NCI-H1092 (cell line): ENCODE data around the gene TTC33.
"Not testable (repeated sequence)": the region's sequence is repeated elsewhere in the genome, so short reads cannot be mapped to it uniquely, and the experiment has no call there.

ENCODE experiments used
- DNase-seq: peaks from one replicate; lab custom pipeline; 2025; lab: John Stamatoyannopoulos, UW

The TTC33 gene

DNA sequence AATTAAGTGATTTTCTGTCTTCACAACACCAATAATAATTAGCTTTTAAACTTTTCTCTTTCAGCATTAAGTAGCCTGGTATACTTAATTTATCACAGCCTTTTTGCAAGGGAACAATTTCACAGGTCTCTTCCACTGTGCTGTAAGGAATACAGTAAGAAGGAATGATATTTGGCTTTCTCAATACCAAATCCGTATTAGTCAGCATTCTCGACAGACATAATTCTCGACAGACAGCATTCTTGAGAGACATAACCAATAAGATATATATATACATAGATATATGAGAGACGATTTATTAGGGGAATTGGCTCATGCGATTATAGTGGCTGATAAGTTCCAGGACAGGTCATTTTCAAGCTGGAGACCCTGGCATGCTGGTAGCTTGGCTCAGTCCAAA, 24.4 kb upstream of the TTC33 start:
- DNase-seq, result no peak

DNA sequence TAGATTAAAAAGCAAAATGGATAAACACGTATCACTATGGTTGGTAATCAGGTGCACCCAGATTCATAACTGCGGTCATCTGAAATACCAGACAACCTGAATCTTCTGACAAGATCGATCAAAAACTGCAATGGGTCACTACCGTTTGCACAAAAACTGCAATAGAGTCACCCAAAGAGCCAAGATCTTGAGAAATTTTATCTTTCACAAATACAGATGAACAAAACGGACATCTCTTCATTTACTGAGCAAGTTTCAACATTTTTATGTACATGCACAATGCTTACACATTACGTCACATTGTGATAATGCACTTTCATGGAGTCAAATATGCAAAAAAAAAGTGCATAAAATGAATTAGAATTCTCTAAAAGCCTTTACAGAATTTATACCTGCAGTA, 23.8 kb upstream of the TTC33 start:
- no peak for DNase-seq

DNA sequence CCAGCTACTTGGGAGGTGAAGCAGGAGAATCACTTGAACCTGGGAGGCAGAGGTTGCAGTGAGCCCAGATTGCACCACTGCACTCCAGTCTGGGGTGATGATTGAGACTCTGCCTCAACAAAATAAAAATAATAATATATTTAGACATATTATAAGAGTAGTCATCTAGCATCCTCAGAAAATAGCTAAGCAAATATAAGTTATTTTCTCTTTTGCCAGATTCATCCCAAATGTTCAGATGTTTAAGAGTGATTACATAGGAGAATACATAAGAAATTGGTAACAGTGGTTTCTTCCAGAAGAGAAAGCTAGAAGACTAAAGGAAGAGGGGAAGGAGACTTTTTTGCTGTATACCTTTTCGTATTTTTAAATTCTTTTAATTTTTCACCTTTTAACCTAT, 22.4 kb upstream of the TTC33 start:
- no peak for DNase-seq

DNA sequence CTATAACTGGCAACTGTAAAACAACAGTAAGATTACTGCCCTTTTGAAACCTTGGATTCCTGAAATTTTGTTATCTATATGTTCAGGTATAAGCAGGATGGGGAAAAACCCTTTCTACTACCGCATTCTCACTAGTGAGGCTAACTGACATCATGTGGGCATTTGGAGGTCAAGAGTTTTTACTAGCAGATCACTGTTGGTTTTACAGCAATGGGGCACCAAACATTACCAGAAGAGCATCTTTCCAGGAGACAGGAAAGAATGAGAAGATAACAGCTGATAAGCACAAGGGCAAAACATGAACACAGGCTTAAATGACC, 20.9 kb upstream of the TTC33 start:
- DNase-seq, result no peak

DNA sequence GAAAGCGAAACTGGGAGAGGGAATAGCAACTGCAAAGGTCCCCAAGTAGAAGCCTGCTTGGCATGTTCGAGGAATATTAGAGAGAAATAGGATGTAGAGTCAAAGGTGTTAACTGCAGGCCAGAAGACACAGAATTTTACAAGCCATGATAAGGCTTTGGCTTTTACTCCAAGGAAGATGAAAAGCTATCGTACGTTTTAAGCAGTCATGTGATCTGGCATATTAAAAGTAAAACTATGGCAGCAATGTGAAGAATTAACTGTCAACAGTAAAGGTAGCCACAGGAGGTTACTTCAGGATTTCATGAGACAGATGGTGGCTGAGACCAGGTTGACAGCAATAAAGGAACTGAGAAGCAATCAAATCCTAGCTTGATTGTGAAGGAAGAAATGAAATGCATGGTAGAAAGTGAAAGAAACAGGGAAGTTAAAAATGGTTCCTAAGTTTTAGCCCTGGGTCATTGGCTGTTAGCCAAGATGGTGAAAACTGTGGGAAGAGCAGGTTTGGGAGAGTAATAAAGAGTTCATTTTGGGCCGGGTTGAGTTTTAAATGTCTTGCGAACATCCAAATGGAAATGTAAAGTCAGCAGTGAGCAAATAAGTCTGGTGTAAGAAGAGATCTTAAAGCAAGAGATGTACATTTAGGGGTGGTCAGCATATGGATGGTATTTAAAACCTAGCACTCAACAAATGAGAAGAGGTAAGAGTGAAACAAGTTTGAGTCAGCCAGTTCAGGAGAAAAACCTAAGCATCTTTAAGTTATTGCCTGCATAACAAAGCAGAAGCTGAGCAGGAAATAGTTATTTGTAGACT, 20.3 kb upstream of the TTC33 start:
- no peak for DNase-seq

DNA sequence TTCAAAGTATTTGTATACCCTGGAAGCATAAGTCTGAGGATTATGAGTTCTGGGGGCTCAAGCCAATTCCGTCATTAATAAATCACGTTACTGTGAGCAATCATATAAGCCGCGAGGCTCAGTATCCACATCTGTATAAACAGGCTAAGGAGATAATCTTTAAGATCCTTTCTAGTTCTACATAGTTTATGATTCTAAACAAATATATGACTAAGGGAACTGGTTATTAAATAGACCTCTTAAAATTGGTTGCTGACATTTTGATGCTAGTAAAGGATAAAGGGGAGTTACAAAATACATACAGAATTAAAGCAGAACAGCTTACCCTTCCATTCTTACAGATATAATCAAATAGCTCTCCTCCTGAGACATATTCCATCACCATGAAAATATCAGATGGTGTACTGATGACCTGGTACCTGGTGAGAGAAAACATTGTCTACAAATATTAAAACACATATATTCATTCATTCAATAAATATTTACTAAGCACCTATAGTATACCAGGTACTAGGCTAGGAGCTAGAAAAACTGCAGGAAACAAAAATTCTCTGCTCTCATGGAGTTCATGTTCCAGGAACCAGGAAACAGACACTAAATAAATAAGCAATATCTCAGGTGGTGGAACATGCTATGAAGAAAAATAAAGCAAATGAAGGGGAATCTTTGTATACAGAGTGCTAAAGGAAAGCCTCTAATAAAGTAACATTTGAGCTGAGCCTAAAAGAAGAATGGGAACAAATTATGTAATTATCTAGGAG, 19.5 kb upstream of the TTC33 start:
- no peak for DNase-seq

DNA sequence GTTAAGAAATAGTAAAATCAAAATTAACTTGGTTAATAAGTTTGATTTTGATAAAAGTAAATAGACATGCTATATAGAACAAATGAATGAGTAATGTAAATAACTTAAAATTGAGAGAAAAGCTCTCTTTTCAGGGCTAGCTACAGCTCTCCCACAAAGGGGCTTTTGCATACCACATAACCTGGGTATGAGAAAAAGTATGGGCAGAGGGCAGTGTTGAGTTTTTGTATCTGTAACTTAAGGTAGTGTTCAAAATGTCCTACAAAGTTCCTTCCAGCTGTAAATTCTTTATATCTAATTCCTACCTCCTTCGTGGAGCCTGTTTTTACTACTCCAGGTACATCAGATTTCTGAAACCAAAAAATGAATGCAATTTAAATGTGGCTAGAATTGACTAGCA, 18.9 kb upstream of the TTC33 start:
- no peak for DNase-seq

DNA sequence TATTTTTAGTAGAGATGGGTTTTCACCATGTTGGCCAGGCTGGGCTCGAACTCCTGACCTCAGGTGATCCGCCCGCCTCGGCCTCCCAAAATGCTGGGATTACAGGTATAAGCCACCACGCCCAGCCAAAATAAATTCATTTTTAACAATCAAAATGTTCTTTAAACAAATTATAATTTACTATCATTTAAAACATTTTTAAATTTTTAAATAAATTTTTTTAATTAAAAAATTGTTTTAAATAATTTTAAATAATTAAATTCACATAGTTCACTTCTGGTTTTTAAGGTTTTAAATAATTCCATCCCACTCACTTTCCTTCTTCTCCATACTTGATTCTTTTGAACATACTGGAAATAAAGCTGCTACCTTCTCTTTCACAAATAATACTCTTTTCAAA, 15.0 kb upstream of the TTC33 start:
- no peak for DNase-seq

DNA sequence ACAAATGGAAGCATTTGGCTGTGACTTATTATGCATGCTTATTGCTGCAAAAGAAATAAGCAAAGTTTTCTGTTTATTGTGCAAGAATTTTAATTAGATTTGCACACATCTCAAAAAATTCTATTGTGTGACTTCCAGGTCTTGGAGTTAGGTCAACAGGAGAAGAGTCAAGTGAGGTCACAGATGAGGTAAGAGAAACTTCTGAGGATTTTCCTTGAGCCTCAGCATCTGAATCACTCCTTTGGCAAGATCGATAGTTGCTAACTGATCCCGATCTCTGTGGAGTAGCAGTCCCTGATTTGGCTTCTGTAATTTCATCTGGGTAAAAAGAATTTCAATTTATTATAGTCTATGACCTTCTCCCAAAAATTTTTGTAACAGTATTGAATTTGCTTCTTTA, 6.9 kb upstream of the TTC33 start:
- no peak for DNase-seq

DNA sequence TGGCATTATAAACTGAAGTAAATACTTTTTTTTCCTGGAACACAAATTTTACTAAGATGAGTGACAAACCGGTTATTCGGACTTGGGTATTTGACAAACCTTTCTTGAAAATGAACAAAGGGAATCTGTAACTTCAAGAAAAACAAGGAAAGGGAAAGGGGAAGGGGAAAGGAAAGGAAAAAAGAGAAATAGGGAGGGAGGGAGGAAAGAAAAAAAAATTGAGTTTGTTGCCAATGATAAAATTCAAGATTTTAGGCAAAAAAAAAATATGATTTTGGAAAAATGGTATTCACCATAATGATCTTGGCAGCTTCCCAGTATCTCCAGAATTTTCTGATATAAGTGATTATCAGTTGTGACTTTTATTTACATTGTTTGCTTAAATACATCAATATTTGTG, 1.6 kb upstream of the TTC33 start:
- no peak for DNase-seq

DNA sequence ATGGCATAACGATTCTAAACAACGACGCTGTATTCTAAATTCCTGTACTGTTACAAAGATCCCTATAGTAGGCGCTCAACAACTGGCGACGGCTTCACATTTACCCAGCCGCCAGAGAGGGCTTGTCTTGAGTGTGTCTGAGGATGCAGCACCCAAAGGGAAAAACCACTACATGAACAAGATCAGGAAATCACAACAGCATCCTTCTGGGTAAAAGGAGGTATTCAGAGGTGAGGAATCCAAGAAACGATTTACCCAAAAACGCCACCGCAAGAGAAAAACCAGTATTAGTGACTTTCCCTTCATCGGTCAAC, 711 bp downstream of the TTC33 start:
- DNase-seq, result peak; percentile 22

DNA sequence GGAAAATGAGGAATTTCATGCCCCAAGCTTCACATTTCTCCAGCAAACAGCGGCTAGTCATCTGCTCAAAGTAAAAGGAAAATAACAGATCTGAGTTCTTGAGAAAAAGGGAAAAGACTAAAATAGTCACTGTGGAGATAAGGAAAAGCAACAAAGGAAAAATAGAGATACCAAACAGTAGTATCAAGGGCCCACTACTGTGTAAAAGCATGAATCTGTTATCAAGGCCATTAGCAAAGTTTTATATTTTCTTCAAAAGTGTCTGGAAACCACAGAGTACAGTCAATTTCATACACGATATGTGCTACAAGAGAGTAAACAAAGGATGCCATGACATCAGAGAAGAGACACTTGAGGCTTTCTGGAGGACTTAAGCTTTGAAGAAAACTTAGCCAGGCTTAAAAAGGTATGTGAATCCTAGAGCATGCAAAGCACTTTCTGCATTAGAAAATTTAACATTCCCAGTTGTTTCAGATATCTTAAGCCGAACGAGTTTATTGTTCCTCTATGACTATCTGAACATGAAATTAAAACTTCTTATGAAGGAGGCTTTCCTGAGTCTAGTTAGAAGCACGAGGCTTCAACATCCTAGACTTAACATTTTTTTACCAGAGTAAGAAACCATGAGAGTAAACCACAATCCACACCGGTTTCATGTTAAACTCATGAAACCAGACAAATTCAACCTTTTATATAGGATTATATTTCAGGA, 1.2 kb downstream of the TTC33 start:
- no peak for DNase-seq

DNA sequence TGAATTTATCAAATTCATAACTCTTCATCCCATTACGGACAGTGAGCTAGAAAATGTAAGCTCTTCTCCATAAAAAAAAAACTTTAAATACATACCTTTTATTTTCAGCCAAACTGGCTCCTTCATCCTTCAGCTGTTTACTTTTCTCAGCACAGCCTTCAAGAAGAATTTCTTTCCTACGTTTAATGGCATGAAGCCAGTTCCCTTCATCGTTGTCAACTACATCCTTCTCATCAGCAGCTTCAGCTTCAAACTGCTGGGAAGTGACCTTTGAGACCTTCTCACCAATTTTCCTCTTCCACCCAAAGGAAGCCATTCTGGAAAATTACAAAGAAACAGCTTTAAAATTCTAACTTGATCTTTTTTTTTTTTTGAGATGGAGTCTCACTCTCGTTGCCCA, 9.1 kb downstream of the TTC33 start:
- DNase-seq, result no peak

DNA sequence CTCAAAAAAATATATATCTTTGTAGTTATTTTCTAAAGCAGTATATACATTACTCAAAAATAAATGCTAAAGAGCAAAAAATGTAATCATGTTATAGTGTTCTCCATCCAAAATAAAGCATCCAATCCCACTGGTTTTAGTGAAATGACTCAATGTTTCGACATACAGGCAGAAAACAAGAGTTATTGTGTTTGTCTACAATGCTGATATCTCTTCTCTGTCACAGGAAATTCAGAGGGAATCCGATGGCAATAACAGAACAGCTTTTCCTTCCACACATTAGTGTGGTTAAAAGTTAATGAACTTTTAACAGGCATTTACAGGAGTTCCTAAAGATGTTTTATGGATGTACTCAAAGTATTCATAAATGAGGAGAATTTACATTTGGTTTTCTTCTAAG, 12.0 kb downstream of the TTC33 start:
- no peak for DNase-seq

DNA sequence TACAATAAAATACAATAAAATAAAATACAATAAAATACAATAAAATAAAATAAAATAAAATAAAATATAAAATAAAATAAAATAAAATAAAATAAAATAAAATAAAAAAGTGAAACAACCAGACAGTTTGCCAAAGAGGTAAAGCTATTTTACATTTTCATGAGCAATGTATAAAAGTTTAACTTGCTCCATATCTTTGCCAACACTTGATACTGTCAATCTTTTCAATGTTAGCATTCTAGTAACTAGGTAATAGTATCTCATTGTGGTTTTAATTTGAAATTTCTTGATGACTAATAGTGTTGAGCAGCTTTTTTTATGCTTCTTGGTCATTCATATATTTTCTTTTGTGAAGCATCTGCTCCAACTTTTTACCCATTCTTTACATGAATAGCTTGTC, 17.3 kb downstream of the TTC33 start:
- DNase-seq, result no peak

DNA sequence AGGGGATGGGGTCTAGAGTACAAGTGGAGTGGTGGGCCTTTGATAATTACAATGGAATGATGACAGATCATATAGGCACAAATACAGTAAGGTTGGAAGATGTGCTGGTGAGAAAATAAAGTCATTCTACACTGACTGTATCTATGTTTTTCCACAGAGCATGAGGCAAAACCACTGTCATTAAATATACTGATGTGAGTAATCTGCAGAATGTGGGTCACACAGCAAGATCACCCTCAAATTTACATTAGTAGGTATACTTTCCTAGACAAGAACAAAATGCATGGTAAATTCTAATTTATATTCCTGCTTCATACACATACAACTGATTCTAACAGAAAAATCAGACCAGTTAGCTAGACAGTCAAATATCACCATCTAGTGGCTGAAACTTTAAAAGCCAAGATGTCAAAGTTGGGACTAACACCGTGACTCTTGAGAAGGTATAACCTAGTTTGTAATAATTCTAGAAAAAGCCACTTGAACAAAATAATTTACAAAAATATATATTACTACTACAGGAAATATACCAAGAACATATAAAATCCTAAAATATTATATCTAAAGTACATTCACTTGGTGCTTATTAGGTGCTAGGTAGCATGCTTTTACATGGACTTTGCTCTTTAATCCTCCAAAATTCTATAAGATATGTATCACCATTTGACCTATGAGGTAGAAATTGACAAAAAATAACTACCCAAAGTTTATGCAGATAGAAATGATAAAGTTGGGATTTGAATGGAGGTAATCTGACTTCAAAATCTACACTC, 19.5 kb downstream of the TTC33 start:
- DNase-seq, result peak; percentile 4

DNA sequence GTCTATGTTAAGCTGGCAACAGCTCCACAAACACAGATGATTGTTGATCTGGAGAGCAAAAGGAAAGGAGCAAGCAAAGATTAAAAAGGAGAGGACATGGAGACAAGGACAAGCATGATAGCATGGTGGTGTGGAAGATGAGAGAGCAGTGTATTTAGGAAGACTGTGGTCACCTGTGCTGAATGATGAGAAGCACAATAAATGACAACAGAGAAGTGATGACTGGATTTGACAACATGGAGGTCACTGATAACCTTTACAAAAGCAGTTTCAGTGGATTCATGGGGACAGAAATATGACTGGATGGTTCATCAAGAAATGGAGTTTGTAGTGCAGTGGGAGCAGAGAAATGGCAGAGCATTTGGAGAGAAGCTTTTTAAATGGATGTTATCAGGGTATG, 20.2 kb downstream of the TTC33 start:
- DNase-seq, result no peak

DNA sequence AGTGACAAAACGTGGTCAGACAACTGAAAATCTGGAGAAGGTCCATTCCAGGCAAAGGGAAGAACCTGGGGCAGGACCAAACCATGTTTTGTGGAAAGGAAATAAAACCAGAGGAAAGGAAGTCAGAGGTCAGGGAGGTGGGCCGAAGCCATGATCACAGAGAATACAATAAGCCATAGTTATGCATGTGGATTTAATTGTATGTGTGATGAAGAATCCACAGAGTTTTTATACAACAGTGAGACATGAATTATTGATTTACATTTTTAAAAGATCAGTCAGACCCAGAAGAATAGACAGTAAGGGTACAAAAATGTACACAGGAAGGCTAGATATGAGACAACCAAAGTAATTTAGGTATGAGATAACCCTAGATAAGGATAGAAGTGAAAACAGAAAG, 20.8 kb downstream of the TTC33 start:
- no peak for DNase-seq

DNA sequence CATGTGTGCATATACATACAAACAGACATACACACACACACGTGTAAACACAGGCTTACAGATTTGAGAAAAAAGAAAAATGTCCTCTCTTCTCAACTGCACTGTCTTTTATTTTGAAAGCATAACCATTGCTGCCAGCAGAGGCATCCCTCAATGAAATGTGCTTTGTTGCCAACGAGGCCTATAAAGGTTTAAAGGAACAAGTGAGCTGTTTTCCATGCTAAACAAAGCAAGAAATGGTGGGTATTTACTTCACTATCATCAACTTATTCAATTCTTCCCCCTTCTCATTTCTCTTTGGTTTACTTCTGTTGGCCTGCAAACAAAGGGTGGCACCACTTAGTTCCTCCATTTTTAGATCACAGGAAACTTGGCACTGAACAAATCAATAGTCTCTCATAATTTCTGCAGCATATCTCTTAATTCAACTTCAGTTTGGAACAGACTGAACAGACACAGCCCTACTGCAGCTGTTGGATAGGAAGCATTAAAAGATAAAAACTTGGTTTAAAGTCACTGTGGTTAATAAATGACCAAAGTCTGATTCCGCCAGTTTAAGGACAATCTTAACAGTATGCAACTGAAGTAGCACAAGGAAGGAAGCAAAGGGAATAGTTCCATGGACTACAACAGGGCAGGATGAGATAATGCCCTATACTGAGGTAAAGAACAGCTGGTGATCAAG, 21.7 kb downstream of the TTC33 start:
- no peak for DNase-seq

DNA sequence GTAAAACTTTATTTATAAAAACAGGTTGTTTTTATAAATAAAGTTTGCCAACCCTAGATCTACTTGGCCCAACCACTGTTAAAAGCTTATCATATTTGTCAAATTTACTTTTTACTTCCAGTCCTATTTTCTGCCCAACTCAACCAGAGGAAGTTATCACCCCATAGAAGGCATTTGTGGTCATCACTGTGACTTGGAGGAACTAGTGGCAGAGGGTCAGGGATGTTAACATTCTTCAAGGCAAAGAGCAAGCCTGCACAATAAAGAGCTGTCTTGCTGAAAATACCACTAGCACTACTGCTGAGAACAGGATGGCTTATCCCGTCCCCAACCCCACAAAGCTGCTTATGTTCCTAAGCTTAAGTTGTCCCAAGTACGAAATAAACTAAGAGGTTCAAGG, 22.3 kb downstream of the TTC33 start:
- no peak for DNase-seq

DNA sequence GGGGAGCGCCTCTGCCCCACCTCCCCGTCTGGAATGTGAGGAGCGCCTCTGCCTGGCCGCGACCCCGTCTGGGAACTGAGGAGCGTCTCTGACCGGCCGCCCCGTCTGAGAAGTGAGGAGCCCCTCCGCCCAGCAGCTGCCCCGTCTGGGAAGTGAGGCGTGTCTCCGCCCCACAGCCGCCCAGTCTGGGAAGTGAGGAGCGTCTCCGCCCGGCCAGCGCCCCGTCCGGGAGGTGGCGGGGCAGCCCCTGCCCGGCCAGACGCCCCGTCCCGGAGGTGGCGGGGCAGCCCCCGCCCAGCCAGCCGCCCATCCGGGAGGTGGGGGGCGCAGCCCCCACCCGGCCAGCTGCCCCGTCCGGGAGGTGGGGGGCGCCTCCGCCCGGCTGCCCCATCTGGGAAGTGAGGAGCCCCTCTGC, 33.3 kb downstream of the TTC33 start:
- not testable (repeated sequence) for DNase-seq

DNA sequence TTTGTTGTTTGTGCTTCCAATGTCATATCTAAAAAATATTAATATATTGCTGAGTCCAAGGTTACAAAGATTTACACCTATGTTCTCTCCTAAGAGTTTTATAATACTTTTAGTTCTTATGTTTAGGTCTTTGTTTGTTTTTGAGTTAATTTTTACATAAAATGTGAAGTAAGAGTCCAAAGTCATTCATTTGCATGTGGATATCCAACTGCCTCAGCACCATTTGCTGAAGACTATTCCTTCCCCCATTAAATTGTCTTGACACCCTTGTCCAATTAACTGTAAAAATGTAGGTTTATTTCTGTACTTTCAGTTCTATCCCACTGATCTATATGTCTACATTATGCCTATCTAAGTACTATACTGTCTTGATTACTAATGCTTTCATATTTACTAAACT, 35.7 kb downstream of the TTC33 start:
- no peak for DNase-seq
